Liver (tissue), 9 donors: Measurements from ENCODE around the gene HIPK2. TPM values are rescaled to one million over a fixed set of nuclear protein-coding genes. Genes with fewer than 3 reads are reported as not detected.
A peak's percentile ranks its signal among the peaks of the same experiment; 100 is the strongest.

Experiments
- DNase-seq: peaks from one replicate; pipeline ENCODE4 v3.0.0-alpha.2; 2017; ENCODE audit warnings: low spot score
- H3K27ac ChIP-seq, 2 donors: one replicate each; pipeline ENCODE4 v1.7.0; 2013; ENCODE audit warnings: inconsistent platforms in 2 of 2, low read length in 2 of 2, control low read depth in 1 of 2, low read depth in 1 of 2, mild to moderate bottlenecking in 1 of 2
- H3K27me3 ChIP-seq, 4 donors: one replicate each; pipeline versions ENCODE4 v1.6.1 to v1.7.0; 2013; ENCODE audit warnings: low read length in 3 of 4, inconsistent platforms in 1 of 4, mild to moderate bottlenecking in 1 of 4, moderate library complexity in 1 of 4; ENCODE audit not compliant: control insufficient read depth in 4 of 4, insufficient read depth in 4 of 4
- H3K36me3 ChIP-seq, 4 donors: one replicate each; pipeline versions ENCODE4 v1.6.1 to v1.7.0; 2013; ENCODE audit warnings: low read length in 3 of 4, mild to moderate bottlenecking in 3 of 4, low read depth in 1 of 4, moderate library complexity in 1 of 4; ENCODE audit not compliant: control insufficient read depth in 4 of 4, insufficient read depth in 3 of 4
- H3K4me1 ChIP-seq, 4 donors: one replicate each; pipeline versions ENCODE4 v1.6.1 to v1.7.0; 2013; ENCODE audit warnings: low read length in 3 of 4, mild to moderate bottlenecking in 3 of 4, moderate library complexity in 1 of 4; ENCODE audit not compliant: control insufficient read depth in 4 of 4, insufficient read depth in 4 of 4
- H3K4me3 ChIP-seq, 3 donors: one replicate each; pipeline versions ENCODE4 v1.6.1 to v1.7.0; 2013; ENCODE audit warnings: low read length in 3 of 3, control low read depth in 1 of 3, low read depth in 1 of 3, mild to moderate bottlenecking in 1 of 3
- H3K9ac ChIP-seq, 2 donors: one replicate each; pipeline ENCODE4 v1.7.0; 2013; ENCODE audit warnings: low read length in 2 of 2, mild to moderate bottlenecking in 2 of 2, moderate library complexity in 2 of 2, control low read depth in 1 of 2, low read depth in 1 of 2
- H3K9me3 ChIP-seq, 4 donors: one replicate each; pipeline versions ENCODE4 v1.6.1 to v1.7.0; 2013; ENCODE audit warnings: low read length in 3 of 4; ENCODE audit not compliant: control insufficient read depth in 4 of 4
- EGR1 ChIP-seq, 2 donors: IDR thresholded peaks; 2 replicates each; pipeline ENCODE4 v1.6.1; 2016 to 2018; ENCODE audit warnings: antibody characterized with exemption in 2 of 2, low read depth in 2 of 2
- FOXA1 ChIP-seq: IDR thresholded peaks from 2 replicates; pipeline ENCODE4 v1.6.1; 2016; ENCODE audit warnings: antibody characterized with exemption
- FOXA2 ChIP-seq: IDR thresholded peaks from 2 replicates; pipeline ENCODE4 v1.6.1; 2016; ENCODE audit warnings: antibody characterized with exemption
- GABPA ChIP-seq, 2 donors: IDR thresholded peaks in 1 of 2; conservative IDR thresholded peaks in 1 of 2; 2 replicates each; pipeline ENCODE4 v1.6.1; 2016; ENCODE audit warnings: antibody characterized with exemption in 2 of 2, mild to moderate bottlenecking in 1 of 2, moderate library complexity in 1 of 2
- HNF4A ChIP-seq, 2 donors: conservative IDR thresholded peaks; 2 replicates each; pipeline ENCODE4 v1.6.1; 2016; ENCODE audit warnings: antibody characterized with exemption in 2 of 2, mild to moderate bottlenecking in 2 of 2
- HNF4G ChIP-seq: IDR thresholded peaks from 2 replicates; pipeline ENCODE4 v1.6.1; 2016; ENCODE audit warnings: antibody characterized with exemption
- MAX ChIP-seq: IDR thresholded peaks from 2 replicates; pipeline ENCODE4 v1.6.1; 2016; ENCODE audit warnings: antibody characterized with exemption
- NR2F2 ChIP-seq: IDR thresholded peaks from 2 replicates; pipeline ENCODE4 v1.6.1; 2016; ENCODE audit warnings: antibody characterized with exemption
- RXRA ChIP-seq, 2 donors: IDR thresholded peaks; 2 replicates each; pipeline ENCODE4 v1.6.1; 2017 to 2018; ENCODE audit warnings: antibody characterized with exemption in 2 of 2, mild to moderate bottlenecking in 1 of 2
- SP1 ChIP-seq: IDR thresholded peaks from 2 replicates; pipeline ENCODE4 v1.6.1; 2018; ENCODE audit warnings: antibody characterized with exemption, mild to moderate bottlenecking
- TAF1 ChIP-seq: conservative IDR thresholded peaks from 2 replicates; pipeline ENCODE4 v1.6.1; 2016; ENCODE audit warnings: antibody characterized with exemption, mild to moderate bottlenecking
- YY1 ChIP-seq: IDR thresholded peaks from 2 replicates; pipeline ENCODE4 v1.6.1; 2016; ENCODE audit warnings: antibody characterized with exemption, mild to moderate bottlenecking
- ZBTB33 ChIP-seq: IDR thresholded peaks from 2 replicates; pipeline ENCODE4 v1.6.1; 2016; ENCODE audit warnings: antibody characterized with exemption
- WGBS: extraction: QIAGEN DNeasy Blood & Tissue Kit; methylation state at CpG from one replicate; pipeline ENCODE4 v1.1.7; 2013; 5-methylcytosine and 5-hydroxymethylcytosine counted together
- polyA plus RNA-seq, 2 donors: library from polyadenylated mRNA; stranded (reverse) in 1 of 2; unstranded in 1 of 2; fragments of 200-250 nt in 1 of 2; fragments of >200 nt in 1 of 2; fragmentation: Nextera tagmentation in 1 of 2; extraction: Ambion mirVana in 1 of 2; gene quantifications; one replicate each; pipeline versions ENCODE4 v1.2.1 to v1.2.3, GENCODE V29; 2013 to 2015
- total RNA-seq, 2 donors: library from RNA; depleted of rRNA; stranded (reverse); fragments of >200 nt; gene quantifications; one replicate each; pipeline ENCODE4 v1.2.3, GENCODE V29; 2014
- TF ChIP-seq, protein P1 (sequence below): IDR thresholded peaks from 2 replicates; pipeline ENCODE4 v1.6.1; 2016; ENCODE audit warnings: antibody characterized with exemption, mild to moderate bottlenecking
- TF ChIP-seq, protein P2 (sequence below): IDR thresholded peaks from 2 replicates; pipeline ENCODE4 v1.6.1; 2016; ENCODE audit warnings: antibody characterized with exemption
- donor health status: healthy.
- donor health status: healthy.
- donor health status: healthy.
- donor health status: healthy.
- donor health status: healthy.

HIPK2 gene
- total and polyA plus RNA-seq, 4 donors, result 13.1 to 48.8 (median 16.6) TPM

- TF ChIP-seq, protein P1, sequence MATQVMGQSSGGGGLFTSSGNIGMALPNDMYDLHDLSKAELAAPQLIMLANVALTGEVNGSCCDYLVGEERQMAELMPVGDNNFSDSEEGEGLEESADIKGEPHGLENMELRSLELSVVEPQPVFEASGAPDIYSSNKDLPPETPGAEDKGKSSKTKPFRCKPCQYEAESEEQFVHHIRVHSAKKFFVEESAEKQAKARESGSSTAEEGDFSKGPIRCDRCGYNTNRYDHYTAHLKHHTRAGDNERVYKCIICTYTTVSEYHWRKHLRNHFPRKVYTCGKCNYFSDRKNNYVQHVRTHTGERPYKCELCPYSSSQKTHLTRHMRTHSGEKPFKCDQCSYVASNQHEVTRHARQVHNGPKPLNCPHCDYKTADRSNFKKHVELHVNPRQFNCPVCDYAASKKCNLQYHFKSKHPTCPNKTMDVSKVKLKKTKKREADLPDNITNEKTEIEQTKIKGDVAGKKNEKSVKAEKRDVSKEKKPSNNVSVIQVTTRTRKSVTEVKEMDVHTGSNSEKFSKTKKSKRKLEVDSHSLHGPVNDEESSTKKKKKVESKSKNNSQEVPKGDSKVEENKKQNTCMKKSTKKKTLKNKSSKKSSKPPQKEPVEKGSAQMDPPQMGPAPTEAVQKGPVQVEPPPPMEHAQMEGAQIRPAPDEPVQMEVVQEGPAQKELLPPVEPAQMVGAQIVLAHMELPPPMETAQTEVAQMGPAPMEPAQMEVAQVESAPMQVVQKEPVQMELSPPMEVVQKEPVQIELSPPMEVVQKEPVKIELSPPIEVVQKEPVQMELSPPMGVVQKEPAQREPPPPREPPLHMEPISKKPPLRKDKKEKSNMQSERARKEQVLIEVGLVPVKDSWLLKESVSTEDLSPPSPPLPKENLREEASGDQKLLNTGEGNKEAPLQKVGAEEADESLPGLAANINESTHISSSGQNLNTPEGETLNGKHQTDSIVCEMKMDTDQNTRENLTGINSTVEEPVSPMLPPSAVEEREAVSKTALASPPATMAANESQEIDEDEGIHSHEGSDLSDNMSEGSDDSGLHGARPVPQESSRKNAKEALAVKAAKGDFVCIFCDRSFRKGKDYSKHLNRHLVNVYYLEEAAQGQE, result no peak
Measured at GRCh38 chr7:139657725-139658124, 120.1 kb downstream of the HIPK2 start (continued).

GRCh38 chr7:139656387-139656786 lies 121.4 kb downstream of the HIPK2 start:
- Histone ChIP-seq H3K9ac (no peak overlapping the region), H3K36me3 (no peaks in the 10 kb centered on the region), H3K4me1 (peaks cover 18 to 81% (median 61%) of the 10 kb centered on the region in 4 donors), H3K27me3 (no peaks in the 10 kb centered on the region), H3K27ac (no peak overlapping the region), H3K9me3 (no peaks in the 10 kb centered on the region), H3K4me3 (no peak overlapping the region)
- no peak for DNase-seq
- 95% methylated on average over 6 of the region's 6 CpGs for WGBS
- TF ChIP-seq FOXA2 (no peak), HNF4A (conservative IDR thresholded peaks at IDR 0.05) (no peak), MAX (no peak), ZBTB33 (no peak)
- TF ChIP-seq, protein P1, result no peak

- no peak overlapping the region for H3K9ac ChIP-seq
- peaks cover 17 to 81% (median 61%) of the 10 kb centered on the region in 4 donors for H3K4me1 ChIP-seq
- WGBS, result 82% methylated on average over 8 of the region's 8 CpGs
- peak overlapping the region in 1 of 2 donors; percentile 69 for H3K27ac ChIP-seq
- DNase-seq, result no peak
- H3K27me3 ChIP-seq, result no peaks in the 10 kb centered on the region
- H3K36me3 ChIP-seq, result peaks cover 0 to 2% (median 0%) of the 10 kb centered on the region in 4 donors
- H3K9me3 ChIP-seq, result no peaks in the 10 kb centered on the region
- H3K4me3 ChIP-seq, result no peak overlapping the region
- TF ChIP-seq GABPA (IDR thresholded peaks at IDR 0.05 in 1 of 2, conservative IDR thresholded peaks at IDR 0.05 in 1 of 2) (no peak), FOXA1 (no peak), NR2F2 (no peak), EGR1 (IDR thresholded peaks at IDR 0.05; ENCODE audit: low read depth in 2 of 2) (no peak), SP1 (no peak), YY1 (no peak), HNF4G (no peak), RXRA (IDR thresholded peaks at IDR 0.05) (no peak), ZBTB33 (no peak), TAF1 (no peak), FOXA2 (no peak)
- TF ChIP-seq, protein P2, sequence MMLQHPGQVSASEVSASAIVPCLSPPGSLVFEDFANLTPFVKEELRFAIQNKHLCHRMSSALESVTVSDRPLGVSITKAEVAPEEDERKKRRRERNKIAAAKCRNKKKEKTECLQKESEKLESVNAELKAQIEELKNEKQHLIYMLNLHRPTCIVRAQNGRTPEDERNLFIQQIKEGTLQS, result no peak
- TF ChIP-seq, protein P1, result no peak
Measured at GRCh38 chr7:139655305-139655704, 122.5 kb downstream of the HIPK2 start.
